Motor neuron (in vitro differentiated cells): ENCODE results near the gene ZFP36L1. TPM values are rescaled to one million over a fixed set of nuclear protein-coding genes. Genes with fewer than 3 reads are reported as not detected.

Experiments
- ATAC-seq, 8 experiments: fragments of 200-7000 bp; cut with Tn5 transposase; replicated peaks in 6 of 8; 2 replicates each; pipeline ENCODE4 v1.8.0; 2021; ENCODE audit warnings: mild to moderate bottlenecking in 8 of 8, moderate library complexity in 8 of 8
- H3K27ac ChIP-seq, 2 donors: fragments of 250-450 bp; sonication (Bioruptor Pico); 2 replicates each; pipeline ENCODE4 v1.9.0; 2021; ENCODE audit warnings: antibody characterized with exemption in 2 of 2, mild to moderate bottlenecking in 2 of 2, moderate library complexity in 1 of 2
- H3K4me1 ChIP-seq, 2 donors: fragments of 250-450 bp; sonication (Bioruptor Pico); replicated peaks in 1 of 2; 2 replicates each; pipeline ENCODE4 v1.6.1; 2021; ENCODE audit warnings: antibody characterized with exemption in 2 of 2, mild to moderate bottlenecking in 2 of 2, moderate library complexity in 1 of 2
- H3K4me3 ChIP-seq, 5 donors: fragments of 250-450 bp; sonication (Bioruptor Pico); 2 replicates each; pipeline ENCODE4 v1.9.0; 2021; ENCODE audit warnings: antibody characterized with exemption in 5 of 5, mild to moderate bottlenecking in 5 of 5, moderate library complexity in 4 of 5
- WGBS, 10 experiments: fragments of 450-650 bp; shearing (Covaris generic); methylation state at CpG; one replicate each; pipeline ENCODE4 v1.0.0; 2022; 5-methylcytosine and 5-hydroxymethylcytosine counted together
- in situ Hi-C, 9 experiments: fragments of 400-800 bp; cut with MboI; loops; one replicate each; pipeline ENCODE4 v1.15.0; 2021; ENCODE audit warnings: low sequenced_read_pairs in 9 of 9, low pct_unique_long_range_greater_than_20kb in 2 of 9; ENCODE audit not compliant: unreplicated experiment in 9 of 9
- total RNA-seq, 8 experiments: library from RNA; unstranded; fragments of 300-600 nt; gene quantifications; 2 replicates each; pipeline versions ENCODE4 v1.2.3 to v1.2.4, GENCODE V29; 2022

ZFP36L1 gene
- total RNA-seq, 8 experiments from 2014 or later = 16.5 to 47.8 (median 29.7) TPM

GRCh38 chr14:68814539-68815297, 21.9 kb upstream of the ZFP36L1 start:
- in situ Hi-C loops = loop anchor here in 7 of 9 experiments (25.0 kb wide), 2 partner anchors 577 to 877 kb away; no protein-coding TSS in a partner anchor
- H3K27ac ChIP-seq = peak overlapping the region; percentile 12 to 43
- peaks cover 24 to 29% of the 10 kb centered on the region in 2 donors for H3K4me1 ChIP-seq
- WGBS, 10 experiments = 0 to 22% (median 18%) methylated on average over 4 to 9 of the region's 12 CpGs; no CpG with 5 or more reads in 2 of the 10 experiments
- H3K4me3 ChIP-seq = no peak overlapping the region
- no peak for ATAC-seq

- in situ Hi-C loops = loop anchor here in 7 of 9 experiments (25.0 kb wide), 2 partner anchors 577 to 877 kb away; no protein-coding TSS in a partner anchor
- H3K27ac ChIP-seq = peak overlapping the region in 1 of 2 donors; percentile 12
- ATAC-seq = no peak
- peaks cover 24 to 29% of the 10 kb centered on the region in 2 donors for H3K4me1 ChIP-seq
- H3K4me3 ChIP-seq = no peak overlapping the region
- 14 to 60% (median 40%) methylated on average over 1 to 2 of the region's 2 CpGs; no CpG with 5 or more reads in 3 of the 10 experiments for WGBS, 10 experiments
These were observed 21.3 kb upstream of the ZFP36L1 start for GRCh38 chr14:68814238-68814538.

- WGBS, 10 experiments = 50 to 80% methylated on average over 1 to 2 of the region's 5 CpGs; no CpG with 5 or more reads in 8 of the 10 experiments
- Histone ChIP-seq H3K4me3 (no peak overlapping the region), H3K27ac (no peak overlapping the region), H3K4me1 (peaks cover 24 to 29% of the 10 kb centered on the region in 2 donors)
- no peak for ATAC-seq
- in situ Hi-C loops = loop anchor here in 7 of 9 experiments (25.0 kb wide), 2 partner anchors 576 to 876 kb away; no protein-coding TSS in a partner anchor
These were observed 20.5 kb upstream of the ZFP36L1 start for GRCh38 chr14:68813318-68813838.

GRCh38 chr14:68811171-68811570, 18.3 kb upstream of the ZFP36L1 start:
- Histone ChIP-seq H3K27ac (no peak overlapping the region), H3K4me1 (peaks cover 21 to 22% of the 10 kb centered on the region in 2 donors), H3K4me3 (no peak overlapping the region)
- in situ Hi-C loops = loop anchor here in 7 of 9 experiments (25.0 kb wide), 2 partner anchors 574 to 874 kb away; no protein-coding TSS in a partner anchor
- WGBS, 10 experiments = 72 to 100% (median 98%) methylated on average over 2 to 4 of the region's 10 CpGs; no CpG with 5 or more reads in 6 of the 10 experiments
- ATAC-seq = no peak

- in situ Hi-C loops = loop anchor here in 7 of 9 experiments (25.0 kb wide), 2 partner anchors 573 to 873 kb away; no protein-coding TSS in a partner anchor
These were observed 17.6 kb upstream of the ZFP36L1 start for GRCh38 chr14:68810173-68811153.

GRCh38 chr14:68809524-68809923, 16.7 kb upstream of the ZFP36L1 start:
- H3K27ac ChIP-seq = no peak overlapping the region
- in situ Hi-C loops = loop anchor here in 7 of 9 experiments (10.0 to 25.0 kb wide), 3 partner anchors 565 to 872 kb away; no protein-coding TSS in a partner anchor
- no peak for ATAC-seq
- no peak overlapping the region for H3K4me3 ChIP-seq
- 83 to 100% (median 100%) methylated on average over 1 to 4 of the region's 4 CpGs; no CpG with 5 or more reads in 2 of the 10 experiments for WGBS, 10 experiments
- peaks cover 7 to 8% of the 10 kb centered on the region in 2 donors for H3K4me1 ChIP-seq

More at GRCh38 chr14:68810173-68811153, 17.6 kb upstream of the ZFP36L1 start:
- H3K27ac ChIP-seq = no peak overlapping the region
- WGBS, 10 experiments = 59 to 100% (median 89%) methylated on average over 1 to 7 of the region's 8 CpGs
- peak in 1 of 8 experiments; percentile 9 for ATAC-seq
- H3K4me3 ChIP-seq = no peak overlapping the region
- H3K4me1 ChIP-seq = peaks cover 17 to 18% of the 10 kb centered on the region in 2 donors

GRCh38 chr14:68808696-68809480, 16.0 kb upstream of the ZFP36L1 start:
- no peak overlapping the region for H3K27ac ChIP-seq
- WGBS, 10 experiments = 38 to 100% (median 60%) methylated on average over 1 to 6 of the region's 7 CpGs; no CpG with 5 or more reads in 2 of the 10 experiments
- in situ Hi-C loops = loop anchor here in 7 of 9 experiments (10.0 to 25.0 kb wide), 3 partner anchors 564 to 872 kb away; no protein-coding TSS in a partner anchor

GRCh38 chr14:68807987-68808386, 15.1 kb upstream of the ZFP36L1 start:
- H3K4me1 ChIP-seq = no peaks in the 10 kb centered on the region
- in situ Hi-C loops = loop anchor here in 7 of 9 experiments (10.0 to 25.0 kb wide), 3 partner anchors 563 to 871 kb away; no protein-coding TSS in a partner anchor
- H3K4me3 ChIP-seq = no peak overlapping the region
- whole genome bisulfite sequencing, 10 experiments = no CpG with 5 or more reads among the region's 7 CpGs
- no peak overlapping the region for H3K27ac ChIP-seq
- ATAC-seq = no peak

More at GRCh38 chr14:68808696-68809480, 16.0 kb upstream of the ZFP36L1 start:
- H3K4me3 ChIP-seq = no peak overlapping the region
- H3K4me1 ChIP-seq = peaks cover under 1 to 2% of the 10 kb centered on the region in 2 donors
- ATAC-seq = no peak

- Histone ChIP-seq H3K4me1 (no peaks in the 10 kb centered on the region), H3K4me3 (no peak overlapping the region), H3K27ac (no peak overlapping the region)
- in situ Hi-C loops = loop anchor here in 7 of 9 experiments (10.0 to 25.0 kb wide), 3 partner anchors 562 to 870 kb away; no protein-coding TSS in a partner anchor
- peak in 5 of 8 experiments; percentile 16 to 92 (median 75) for ATAC-seq
- 58 to 100% (median 77%) methylated on average over 1 to 4 of the region's 10 CpGs; no CpG with 5 or more reads in 5 of the 10 experiments for WGBS, 10 experiments
These were observed 14.3 kb upstream of the ZFP36L1 start for GRCh38 chr14:68807148-68807600.

GRCh38 chr14:68806526-68807147, 13.8 kb upstream of the ZFP36L1 start:
- H3K4me3 ChIP-seq = no peak overlapping the region
- peak in 3 of 8 experiments; percentile 77 to 84 (median 79) for ATAC-seq
- in situ Hi-C loops = loop anchor here in 7 of 9 experiments (10.0 to 25.0 kb wide), 3 partner anchors 562 to 869 kb away; no protein-coding TSS in a partner anchor
- WGBS, 10 experiments = 10 to 100% (median 94%) methylated on average over 1 to 3 of the region's 4 CpGs; no CpG with 5 or more reads in 6 of the 10 experiments
- H3K27ac ChIP-seq = no peak overlapping the region
- H3K4me1 ChIP-seq = no peaks in the 10 kb centered on the region

- in situ Hi-C loops = loop anchor here in 7 of 9 experiments (10.0 to 25.0 kb wide), 3 partner anchors 561 to 868 kb away; no protein-coding TSS in a partner anchor
These were observed 12.5 kb upstream of the ZFP36L1 start for GRCh38 chr14:68805414-68805813.

More at GRCh38 chr14:68805414-68805813, 12.5 kb upstream of the ZFP36L1 start:
- H3K4me3 ChIP-seq = no peak overlapping the region
- H3K27ac ChIP-seq = no peak overlapping the region
- no peak for ATAC-seq
- 85 to 100% (median 92%) methylated on average over 1 to 7 of the region's 7 CpGs; no CpG with 5 or more reads in 6 of the 10 experiments for WGBS, 10 experiments
- no peaks in the 10 kb centered on the region for H3K4me1 ChIP-seq
